SK-N-SH (cell line): Measurements from ENCODE around the gene DOHH. TPM values are rescaled to one million over a fixed set of nuclear protein-coding genes. Genes with fewer than 3 reads are reported as not detected.

Experiments
- CTCF ChIA-PET: fragments of 300-600, 350-600 bp; formaldehyde crosslinking; extraction: SDS; loops from one replicate; lab custom pipeline; 2021; lab: Yijun Ruan, JAX
- POLR2A ChIA-PET: fragments of 350-600 bp; sonication (Branson Sonifier 250); formaldehyde crosslinking; extraction: SDS; loops from one replicate; lab custom pipeline; 2020; ENCODE audit warnings: antibody characterized with exemption, inconsistent platforms; lab: Yijun Ruan, JAX
- DNase-seq: peaks from one replicate; pipeline ENCODE4 v3.0.0; 2012
- H2AFZ ChIP-seq: fragments of 200-600 bp; sonication (generic); 2 replicates; pipeline ENCODE4 v1.8.1; 2016; ENCODE audit warnings: antibody characterized with exemption, mild to moderate bottlenecking, low read depth
- H3F3A ChIP-seq: fragments of 200-600 bp; sonication (generic); replicated peaks from 2 replicates; pipeline ENCODE3; 2016; ENCODE audit warnings: antibody characterized with exemption, mild to moderate bottlenecking; ENCODE audit not compliant: insufficient read depth
- H3K27ac ChIP-seq, 2 experiments: fragments of 200-500 bp in 1 of 2; fragments of 200-600 bp in 1 of 2; sonication (Bioruptor generic) in 1 of 2; sonication (generic), shearing (Covaris generic) in 1 of 2; 2 replicates each; pipeline versions ENCODE4 v1.5.1 to v1.6.1; 2014 to 2016; ENCODE audit warnings: low read depth in 2 of 2, inconsistent platforms in 1 of 2, low read length in 1 of 2, mild to moderate bottlenecking in 1 of 2, mixed read lengths in 1 of 2
- H3K27me3 ChIP-seq: fragments of 200-600 bp; sonication (generic), shearing (Covaris generic); 2 replicates; pipeline ENCODE4 v1.6.1; 2016; ENCODE audit warnings: mixed run types; ENCODE audit not compliant: insufficient read depth
- H3K36me3 ChIP-seq, 2 experiments: fragments of 200-500 bp in 1 of 2; fragments of 200-600 bp in 1 of 2; sonication (Bioruptor generic) in 1 of 2; sonication (generic) in 1 of 2; replicated peaks in 1 of 2; 2 replicates each; pipeline versions ENCODE3 to v1.5.1; 2014 to 2016; ENCODE audit warnings: low read length in 1 of 2, mild to moderate bottlenecking in 1 of 2; ENCODE audit not compliant: insufficient read depth in 2 of 2, control insufficient read depth in 1 of 2
- H3K4me1 ChIP-seq, 2 experiments: fragments of 200-500 bp in 1 of 2; fragments of 200-600 bp in 1 of 2; sonication (Bioruptor generic) in 1 of 2; sonication (generic), shearing (Covaris generic) in 1 of 2; 2 replicates each; pipeline versions ENCODE4 v1.5.1 to v1.6.1; 2014 to 2016; ENCODE audit warnings: low read depth in 1 of 2, low read length in 1 of 2, mixed run types in 1 of 2; ENCODE audit not compliant: insufficient read depth in 2 of 2, control insufficient read depth in 1 of 2
- H3K4me2 ChIP-seq: fragments of 200-600 bp; sonication (generic), shearing (Covaris generic); 2 replicates; pipeline ENCODE4 v1.6.1; 2017; ENCODE audit warnings: mixed run types
- H3K4me3 ChIP-seq, 2 experiments: fragments of 200-500 bp in 1 of 2; fragments of 200-600 bp in 1 of 2; sonication (Bioruptor generic) in 1 of 2; sonication (generic), shearing (Covaris generic) in 1 of 2; 2 replicates each; pipeline versions ENCODE4 v1.5.1 to v1.8.1; 2014 to 2016; ENCODE audit warnings: low read depth in 2 of 2, inconsistent platforms in 1 of 2, low read length in 1 of 2, mild to moderate bottlenecking in 1 of 2, mixed read lengths in 1 of 2, moderate library complexity in 1 of 2
- H3K79me2 ChIP-seq: fragments of 200-600 bp; sonication (generic); 2 replicates; pipeline ENCODE4 v1.8.1; 2017; ENCODE audit warnings: mild to moderate bottlenecking; ENCODE audit not compliant: insufficient read depth
- H3K9ac ChIP-seq: fragments of 200-600 bp; sonication (generic); 2 replicates; pipeline ENCODE4 v1.6.1; 2017; ENCODE audit warnings: mixed run types
- H3K9me2 ChIP-seq: fragments of 200-600 bp; sonication (generic); 2 replicates; pipeline ENCODE4 v1.6.1; 2017; ENCODE audit warnings: mixed run types
- H3K9me3 ChIP-seq: fragments of 200-600 bp; sonication (generic); 2 replicates; pipeline ENCODE4 v1.6.1; 2017; ENCODE audit warnings: mixed run types, mild to moderate bottlenecking, moderate library complexity
- H4K20me1 ChIP-seq: fragments of 200-600 bp; sonication (generic); 2 replicates; pipeline ENCODE4 v1.6.1; 2017; ENCODE audit warnings: mild to moderate bottlenecking, mixed run types; ENCODE audit not compliant: insufficient read depth
- CHD2 ChIP-seq: fragments of 150-350 bp; IDR thresholded peaks from 2 replicates; pipeline ENCODE4 v1.6.1; 2018; ENCODE audit warnings: low read length; ENCODE audit not compliant: partially characterized antibody
- ELF1 ChIP-seq: IDR thresholded peaks from 2 replicates; pipeline ENCODE4 v1.4.0; 2012
- FOXJ3 ChIP-seq: sonication (generic); formaldehyde crosslinking; IDR thresholded peaks from 2 replicates; pipeline ENCODE4 v1.5.1; 2020; ENCODE audit warnings: mild to moderate bottlenecking, missing genetic modification reagents
- FOXM1 ChIP-seq: IDR thresholded peaks from 2 replicates; pipeline ENCODE4 v1.4.0; 2012; ENCODE audit warnings: low read depth, mild to moderate bottlenecking
- GABPA ChIP-seq: IDR thresholded peaks from 2 replicates; pipeline ENCODE4 v1.4.0; 2012; ENCODE audit warnings: low read depth, mild to moderate bottlenecking
- MXI1 ChIP-seq: IDR thresholded peaks from 2 replicates; pipeline ENCODE4 v1.6.1; 2012; ENCODE audit warnings: mild to moderate bottlenecking, low read depth, low read length, improper control_type of control experiment
- RAD21 ChIP-seq: IDR thresholded peaks from 2 replicates; pipeline ENCODE4 v1.6.1; 2012; ENCODE audit warnings: mild to moderate bottlenecking, low read length
- RFX5 ChIP-seq: IDR thresholded peaks from 2 replicates; pipeline ENCODE4 v1.6.1; 2012; ENCODE audit warnings: mild to moderate bottlenecking, improper control_type of control experiment, low read length
- SIN3A ChIP-seq: IDR thresholded peaks from 2 replicates; pipeline ENCODE4 v1.6.1; 2012; ENCODE audit warnings: low read depth, mild to moderate bottlenecking, low read length, moderate library complexity, borderline replicate concordance
- SMC3 ChIP-seq: IDR thresholded peaks from 2 replicates; pipeline ENCODE4 v1.6.1; 2012; ENCODE audit warnings: low read depth, low read length, improper control_type of control experiment
- TAF1 ChIP-seq: IDR thresholded peaks from 2 replicates; pipeline ENCODE4 v1.6.1; 2012; ENCODE audit warnings: low read depth, mild to moderate bottlenecking, low read length, moderate library complexity, borderline replicate concordance
- USF2 ChIP-seq: fragments of 150-350 bp; IDR thresholded peaks from 2 replicates; pipeline ENCODE4 v1.6.1; 2017; ENCODE audit warnings: antibody characterized with exemption, low read length, low read depth, borderline replicate concordance
- YY1 ChIP-seq: IDR thresholded peaks from 2 replicates; pipeline ENCODE4 v1.4.0; 2012; ENCODE audit warnings: low read depth, mild to moderate bottlenecking
- WGBS: methylation state at CpG from one replicate; pipeline ENCODE4 v1.1.6; 2017; ENCODE audit warnings: low lambda C conversion rate; 5-methylcytosine and 5-hydroxymethylcytosine counted together
- polyA plus RNA-seq, 3 experiments: library from polyadenylated mRNA; depleted of rRNA; stranded (reverse); fragments of >200 nt; gene quantifications; 2 replicates each; pipeline ENCODE4 v1.2.3, GENCODE V29; 2012
- TF ChIP-seq, protein P1 (sequence below): IDR thresholded peaks from 2 replicates; pipeline ENCODE4 v1.4.0; 2012; ENCODE audit warnings: low read depth, borderline replicate concordance
- TF ChIP-seq, protein P2 (sequence below): IDR thresholded peaks from 2 replicates; pipeline ENCODE4; 2012

Gene DOHH
- polyA plus RNA-seq, 1 of the 3 experiments (the other 2 are of a cell fraction) = 14.3 TPM

DNA sequence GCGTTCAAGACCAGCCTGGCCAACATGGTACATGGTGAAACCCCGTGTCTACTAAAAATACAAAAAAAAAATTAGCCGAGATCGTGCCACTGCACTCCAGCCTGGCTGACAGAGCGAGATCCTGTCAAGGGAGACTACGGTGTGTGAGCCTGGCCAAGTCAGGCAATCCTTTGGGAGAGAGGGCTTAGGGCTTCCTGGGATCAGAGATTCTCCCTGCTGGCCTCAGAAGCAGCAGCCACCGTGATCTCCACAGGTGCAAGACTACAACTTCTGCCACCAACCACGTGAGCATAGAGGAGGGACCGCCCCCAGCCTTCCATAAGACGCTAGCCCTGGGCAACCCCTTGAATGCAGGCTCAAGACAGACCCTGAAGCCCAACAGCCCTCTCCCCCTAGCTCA lies 49.3 kb upstream of the DOHH start:
- ChIA-PET POLR2A (no interaction called here), CTCF (interaction anchor here (6.0 kb wide), 1 partner anchor 7 kb away, joined by 73 read pairs; the partner anchor contains the start of gene MFSD12)
- Histone ChIP-seq H4K20me1 (0 out of 2 replicates have a peak, but pooled peaks cover 5% of the 10 kb centered on the region), H3K9ac (no peak overlapping the region), H3K36me3 (peaks cover 0 to 26% of the 10 kb centered on the region in 2 experiments), H3K4me2 (no peak overlapping the region), H3K27ac (no peak overlapping the region), H3K79me2 (peaks cover 38% of the 10 kb centered on the region; the same call in 1 of the 2 replicates), H2AFZ (no peak overlapping the region), H3F3A (peaks cover 7% of the 10 kb centered on the region), H3K9me2 (no peaks in the 10 kb centered on the region), H3K4me3 (no peak overlapping the region), H3K27me3 (no peaks in the 10 kb centered on the region), H3K9me3 (no peaks in the 10 kb centered on the region), H3K4me1 (peaks cover 0 to 3% of the 10 kb centered on the region in 2 experiments; a peak in 1 of 4 replicates)
- WGBS = 83% methylated on average over 10 of the region's 10 CpGs
- TF ChIP-seq FOXJ3 (CRISPR knock-in tag) (no peak), SIN3A (no peak), ELF1 (no peak), RFX5 (no peak), GABPA (no peak), CHD2 (no peak), YY1 (no peak), RAD21 (no peak), FOXM1 (no peak), TAF1 (no peak), MXI1 (no peak)
- TF ChIP-seq, protein P1, sequence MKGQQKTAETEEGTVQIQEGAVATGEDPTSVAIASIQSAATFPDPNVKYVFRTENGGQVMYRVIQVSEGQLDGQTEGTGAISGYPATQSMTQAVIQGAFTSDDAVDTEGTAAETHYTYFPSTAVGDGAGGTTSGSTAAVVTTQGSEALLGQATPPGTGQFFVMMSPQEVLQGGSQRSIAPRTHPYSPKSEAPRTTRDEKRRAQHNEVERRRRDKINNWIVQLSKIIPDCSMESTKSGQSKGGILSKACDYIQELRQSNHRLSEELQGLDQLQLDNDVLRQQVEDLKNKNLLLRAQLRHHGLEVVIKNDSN = no peak
- TF ChIP-seq, protein P2, sequence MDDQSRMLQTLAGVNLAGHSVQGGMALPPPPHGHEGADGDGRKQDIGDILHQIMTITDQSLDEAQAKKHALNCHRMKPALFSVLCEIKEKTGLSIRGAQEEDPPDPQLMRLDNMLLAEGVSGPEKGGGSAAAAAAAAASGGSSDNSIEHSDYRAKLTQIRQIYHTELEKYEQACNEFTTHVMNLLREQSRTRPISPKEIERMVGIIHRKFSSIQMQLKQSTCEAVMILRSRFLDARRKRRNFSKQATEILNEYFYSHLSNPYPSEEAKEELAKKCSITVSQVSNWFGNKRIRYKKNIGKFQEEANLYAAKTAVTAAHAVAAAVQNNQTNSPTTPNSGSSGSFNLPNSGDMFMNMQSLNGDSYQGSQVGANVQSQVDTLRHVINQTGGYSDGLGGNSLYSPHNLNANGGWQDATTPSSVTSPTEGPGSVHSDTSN = no peak
- TF ChIP-seq, all 33 proteins: peak for 0
- peak; percentile 16 for DNase-seq

GRCh38 chr19:3548606-3549005 lies 48.1 kb upstream of the DOHH start:
- TF ChIP-seq USF2 (no peak), SMC3 (no peak), FOXJ3 (CRISPR knock-in tag) (no peak), ELF1 (no peak)
- Histone ChIP-seq H4K20me1 (0 out of 2 replicates have a peak, but pooled peaks cover 7% of the 10 kb centered on the region), H3K79me2 (peaks cover 26% of the 10 kb centered on the region; the same call in 1 of the 2 replicates), H3K9me2 (no peaks in the 10 kb centered on the region), H3K36me3 (peaks cover 0 to 30% of the 10 kb centered on the region in 2 experiments), H3K4me1 (peaks cover 0 to 3% of the 10 kb centered on the region in 2 experiments; a peak in 1 of 4 replicates), H3K27me3 (no peaks in the 10 kb centered on the region), H3K4me2 (no peak overlapping the region), H3K9me3 (no peaks in the 10 kb centered on the region), H3K4me3 (no peak overlapping the region), H3K27ac (no peak overlapping the region; a peak in 1 of 4 replicates), H3F3A (peaks cover 7% of the 10 kb centered on the region), H2AFZ (no peak overlapping the region), H3K9ac (no peak overlapping the region)
- POLR2A ChIA-PET = interaction anchor here (0.7 kb wide), 1 partner anchor 220 kb away, joined by 4 read pairs; no protein-coding TSS in a partner anchor
- WGBS = 96% methylated on average over 11 of the region's 14 CpGs
- no peak for DNase-seq
- CTCF ChIA-PET = interaction anchor here (0.9 to 6.0 kb wide), 5 partner anchors 8 to 244 kb away, joined by 3 to 73 read pairs (median 4); partner anchors contain the start of gene MFSD12
